Effector memory CD8-positive, alpha-beta T cell (primary cell): Measurements from ENCODE around the gene TLE3.

ENCODE experiments used
- ATAC-seq: fragments of 150-1000 bp; cut with Tn5 transposase; replicated peaks from 2 replicates; pipeline ENCODE4 v1.10.0; 2021; ENCODE audit warnings: mild to moderate bottlenecking, moderate library complexity
- DNase-seq, 3 experiments: peaks; one replicate each; pipeline ENCODE4 v3.0.0; 2021
- H3K27ac Mint-ChIP-seq, 2 donors: one replicate each; pipeline ENCODE4 v1.8.0; 2022; ENCODE audit warnings: mild to moderate bottlenecking in 2 of 2, mixed read lengths in 2 of 2, moderate library complexity in 2 of 2
- H3K27me3 Mint-ChIP-seq, 2 donors: one replicate each; pipeline ENCODE4 v1.8.0; 2022; ENCODE audit warnings: mixed read lengths in 2 of 2
- H3K36me3 Mint-ChIP-seq: one replicate; pipeline ENCODE4 v1.8.0; 2022; ENCODE audit warnings: mild to moderate bottlenecking, moderate library complexity, mixed read lengths; ENCODE audit not compliant: insufficient read depth
- H3K4me1 Mint-ChIP-seq, 2 donors: one replicate each; pipeline ENCODE4 v1.8.0; 2022; ENCODE audit warnings: low read depth in 2 of 2, mixed read lengths in 2 of 2
- H3K4me3 Mint-ChIP-seq, 2 donors: one replicate each; pipeline ENCODE4 v1.8.0; 2022; ENCODE audit warnings: mild to moderate bottlenecking in 2 of 2, mixed read lengths in 2 of 2, moderate library complexity in 2 of 2
- H3K9me3 Mint-ChIP-seq, 2 donors: one replicate each; pipeline ENCODE4 v1.8.0; 2022; ENCODE audit warnings: mixed read lengths in 2 of 2

Gene TLE3

GRCh38 chr15:70080347-70080746, 17.4 kb downstream of the TLE3 start:
- Mint-ChIP-seq H3K36me3 (peaks cover 47% of the 10 kb centered on the region), H3K9me3 (no peaks in the 10 kb centered on the region), H3K4me1 (peaks cover 35 to 61% of the 10 kb centered on the region in 2 donors), H3K27me3 (no peaks in the 10 kb centered on the region), H3K27ac (no peak overlapping the region), H3K4me3 (no peak overlapping the region)
- no peak for DNase-seq
- no peak for ATAC-seq

- H3K9me3 Mint-ChIP-seq: no peaks in the 10 kb centered on the region
- ATAC-seq (no peak), DNase-seq (no peak)
- no peaks in the 10 kb centered on the region for H3K27me3 Mint-ChIP-seq
- H3K4me3 Mint-ChIP-seq: no peak overlapping the region
- H3K36me3 Mint-ChIP-seq: peaks cover 51% of the 10 kb centered on the region
- H3K4me1 Mint-ChIP-seq: peaks cover 32 to 57% of the 10 kb centered on the region in 2 donors
- no peak overlapping the region for H3K27ac Mint-ChIP-seq
These were observed 17.8 kb downstream of the TLE3 start for GRCh38 chr15:70079888-70080287.

DNA sequence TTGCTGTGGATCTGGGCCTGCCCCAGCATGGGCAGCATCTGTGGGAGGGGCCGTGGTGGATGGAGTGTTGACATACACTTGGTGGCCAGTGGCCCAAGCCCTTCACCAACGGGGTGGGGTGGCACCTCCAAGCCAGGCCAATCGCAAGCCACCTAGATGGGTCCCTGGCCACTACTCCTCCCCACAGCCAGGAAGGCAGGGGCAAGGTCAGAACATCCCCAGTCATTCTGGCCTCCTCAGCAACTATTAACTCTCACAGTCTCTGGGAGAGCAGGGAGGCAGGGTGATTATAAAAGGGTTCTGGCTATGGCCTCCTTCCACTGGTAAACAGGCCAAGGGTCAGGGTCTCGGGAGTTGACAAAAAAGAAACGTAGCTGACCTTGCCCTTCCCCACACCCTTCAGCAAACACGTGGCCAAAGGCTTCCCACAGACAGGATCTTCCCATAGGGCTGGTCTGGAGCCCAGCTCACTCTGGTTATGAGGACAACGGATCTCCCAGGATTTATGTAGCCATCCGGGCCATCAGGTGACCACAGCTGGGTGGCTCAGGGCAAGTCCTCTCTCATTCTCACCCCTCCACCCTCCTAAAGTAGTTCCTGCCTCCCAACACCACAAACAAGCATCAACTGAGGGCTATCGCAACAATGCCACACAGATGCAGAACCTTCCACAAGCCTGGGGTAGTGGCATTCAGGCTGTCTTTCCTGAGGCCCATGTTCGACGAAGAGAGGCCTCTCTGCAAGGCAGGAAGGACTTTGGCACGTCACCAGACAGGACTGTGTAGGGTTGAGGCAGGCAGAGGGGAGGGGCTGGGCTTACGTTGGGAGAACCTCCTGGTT, 18.9 kb downstream of the TLE3 start:
- Mint-ChIP-seq H3K9me3 (no peaks in the 10 kb centered on the region), H3K4me1 (peaks cover 31 to 54% of the 10 kb centered on the region in 2 donors), H3K36me3 (peaks cover 58% of the 10 kb centered on the region), H3K4me3 (no peak overlapping the region), H3K27me3 (no peaks in the 10 kb centered on the region), H3K27ac (peak overlapping the region in 1 of 2 donors; percentile 23)
- ATAC-seq: no peak
- no peak for DNase-seq

- Mint-ChIP-seq H3K36me3 (peaks cover 62% of the 10 kb centered on the region), H3K9me3 (no peaks in the 10 kb centered on the region), H3K27ac (peak overlapping the region in 1 of 2 donors; percentile 87), H3K27me3 (no peaks in the 10 kb centered on the region), H3K4me1 (peaks cover 33 to 53% of the 10 kb centered on the region in 2 donors), H3K4me3 (no peak overlapping the region)
- DNase-seq (no peak), ATAC-seq (no peak)
These were observed 20.2 kb downstream of the TLE3 start for GRCh38 chr15:70077188-70078147.

GRCh38 chr15:70074380-70074779, 23.3 kb downstream of the TLE3 start:
- no peaks in the 10 kb centered on the region for H3K9me3 Mint-ChIP-seq

DNA sequence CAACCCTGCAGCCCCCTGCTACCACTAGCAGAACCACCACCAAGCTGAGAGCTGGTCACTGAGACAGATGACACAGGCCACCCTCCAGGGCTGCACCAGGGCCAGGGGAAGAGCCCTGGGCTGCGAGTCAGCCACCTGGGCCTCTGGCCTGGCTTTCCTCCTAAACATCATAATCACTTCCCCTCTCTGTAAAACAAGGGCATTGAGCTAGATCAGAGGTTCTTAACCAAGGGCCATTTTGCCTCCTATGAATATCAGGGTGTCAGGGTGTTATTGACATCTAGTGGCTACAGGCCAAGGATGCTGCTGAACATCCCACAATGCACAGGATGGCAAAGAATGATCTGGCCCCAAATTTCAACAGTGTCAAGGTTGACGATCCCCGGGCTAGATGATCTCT, 25.2 kb downstream of the TLE3 start:
- ATAC-seq: peak; percentile 12
- Mint-ChIP-seq H3K27me3 (no peaks in the 10 kb centered on the region), H3K4me3 (no peak overlapping the region), H3K4me1 (peaks cover 39 to 59% of the 10 kb centered on the region in 2 donors), H3K27ac (no peak overlapping the region), H3K36me3 (peaks cover 61% of the 10 kb centered on the region), H3K9me3 (no peaks in the 10 kb centered on the region)
- DNase-seq: no peak

More at GRCh38 chr15:70074380-70074779, 23.3 kb downstream of the TLE3 start:
- Mint-ChIP-seq H3K27me3 (no peaks in the 10 kb centered on the region), H3K4me3 (no peak overlapping the region), H3K27ac (peak overlapping the region in 1 of 2 donors; percentile 41), H3K4me1 (peaks cover 42 to 68% of the 10 kb centered on the region in 2 donors), H3K36me3 (peaks cover 55% of the 10 kb centered on the region)
- no peak for DNase-seq
- no peak for ATAC-seq

DNA sequence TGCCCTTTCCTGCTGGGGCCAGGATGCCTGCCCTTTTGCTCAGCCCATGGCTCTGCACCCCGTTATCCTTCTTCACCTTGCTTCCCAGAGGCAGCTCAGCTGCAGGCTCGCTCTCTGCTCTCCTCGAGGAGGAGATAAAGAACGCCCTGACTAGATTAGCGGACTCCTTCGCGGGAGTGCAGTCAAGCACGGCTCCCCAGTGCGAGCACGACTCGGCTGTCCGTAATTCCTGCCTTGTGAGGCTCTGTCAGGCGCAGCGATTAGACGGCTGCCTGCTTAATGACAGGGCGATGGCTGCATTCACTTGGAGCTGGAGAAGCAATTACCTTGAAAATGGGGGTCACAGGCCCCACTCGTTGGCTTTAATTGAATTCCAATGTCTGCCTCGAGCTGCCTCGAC, 25.9 kb downstream of the TLE3 start:
- Mint-ChIP-seq H3K4me3 (no peak overlapping the region), H3K9me3 (no peaks in the 10 kb centered on the region), H3K27ac (peak overlapping the region in 1 of 2 donors; percentile 59), H3K36me3 (peaks cover 68% of the 10 kb centered on the region), H3K4me1 (peaks cover 39 to 59% of the 10 kb centered on the region in 2 donors), H3K27me3 (no peaks in the 10 kb centered on the region)
- DNase-seq (no peak), ATAC-seq (no peak)

DNA sequence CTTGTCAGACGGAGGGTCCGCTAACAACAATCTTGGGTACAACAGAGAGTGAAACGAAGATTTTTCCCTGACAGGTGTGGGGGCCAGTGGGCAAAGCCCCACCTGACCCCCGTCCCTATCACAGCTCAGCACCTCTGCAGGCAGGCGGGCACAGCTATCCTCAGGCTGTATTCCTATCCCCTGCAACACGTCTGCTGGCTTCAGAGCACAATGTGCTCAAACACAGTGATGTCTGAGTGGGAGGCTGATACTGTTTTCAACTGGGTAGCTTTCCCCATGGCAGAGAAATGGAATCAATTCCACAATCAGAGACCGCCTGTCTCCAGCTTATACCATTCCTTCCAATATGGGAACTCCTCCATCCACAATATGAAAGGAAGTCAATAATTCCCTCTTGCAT, 28.0 kb downstream of the TLE3 start:
- H3K36me3 Mint-ChIP-seq: peaks cover 65% of the 10 kb centered on the region
- peaks cover 30 to 44% of the 10 kb centered on the region in 2 donors for H3K4me1 Mint-ChIP-seq
- H3K27ac Mint-ChIP-seq: no peak overlapping the region
- no peak overlapping the region for H3K4me3 Mint-ChIP-seq
- H3K9me3 Mint-ChIP-seq: no peaks in the 10 kb centered on the region
- no peaks in the 10 kb centered on the region for H3K27me3 Mint-ChIP-seq
- ATAC-seq (no peak), DNase-seq (no peak)

GRCh38 chr15:70068783-70069565, 28.7 kb downstream of the TLE3 start:
- Mint-ChIP-seq H3K4me3 (no peak overlapping the region), H3K27ac (no peak overlapping the region), H3K36me3 (peaks cover 64% of the 10 kb centered on the region), H3K4me1 (peaks cover 24 to 38% of the 10 kb centered on the region in 2 donors), H3K27me3 (no peaks in the 10 kb centered on the region), H3K9me3 (no peaks in the 10 kb centered on the region)
- DNase-seq (no peak), ATAC-seq (no peak)

- Mint-ChIP-seq H3K4me1 (peaks cover 16 to 25% of the 10 kb centered on the region in 2 donors), H3K4me3 (no peak overlapping the region), H3K27me3 (no peaks in the 10 kb centered on the region), H3K36me3 (peaks cover 70% of the 10 kb centered on the region), H3K27ac (no peak overlapping the region), H3K9me3 (no peaks in the 10 kb centered on the region)
- DNase-seq (no peak), ATAC-seq (no peak)
These were observed 30.0 kb downstream of the TLE3 start for GRCh38 chr15:70067681-70068080.

DNA sequence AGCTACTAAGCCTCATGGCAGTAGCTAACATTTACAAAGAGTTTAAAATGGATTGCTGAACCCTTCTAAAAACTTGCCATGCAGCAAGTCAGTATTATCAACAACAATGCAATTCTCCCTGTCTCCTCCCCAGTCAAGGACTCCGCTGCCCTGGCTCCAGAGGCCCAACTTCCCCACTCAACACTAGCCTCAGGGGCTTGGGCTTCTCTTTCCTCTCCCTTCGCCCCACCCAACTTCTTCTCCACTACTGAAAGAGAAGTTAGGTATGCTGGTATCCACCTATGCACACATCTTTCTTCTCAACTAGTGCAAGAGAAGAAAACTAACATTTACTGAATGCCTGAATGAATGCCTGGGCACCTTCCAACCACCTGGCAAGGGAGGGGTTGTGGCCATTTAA, 30.7 kb downstream of the TLE3 start:
- DNase-seq (no peak), ATAC-seq (no peak)
- H3K4me1 Mint-ChIP-seq: peaks cover 16 to 25% of the 10 kb centered on the region in 2 donors
- no peak overlapping the region for H3K4me3 Mint-ChIP-seq
- no peaks in the 10 kb centered on the region for H3K27me3 Mint-ChIP-seq
- peaks cover 68% of the 10 kb centered on the region for H3K36me3 Mint-ChIP-seq
- no peaks in the 10 kb centered on the region for H3K9me3 Mint-ChIP-seq
- no peak overlapping the region for H3K27ac Mint-ChIP-seq

- no peak overlapping the region for H3K27ac Mint-ChIP-seq
These were observed 31.3 kb downstream of the TLE3 start for GRCh38 chr15:70066447-70066846.

GRCh38 chr15:70066004-70066403, 31.7 kb downstream of the TLE3 start:
- peaks cover 67% of the 10 kb centered on the region for H3K36me3 Mint-ChIP-seq
- no peak overlapping the region for H3K27ac Mint-ChIP-seq
- DNase-seq: no peak
- ATAC-seq: no peak
- no peaks in the 10 kb centered on the region for H3K27me3 Mint-ChIP-seq
- no peaks in the 10 kb centered on the region for H3K9me3 Mint-ChIP-seq
- H3K4me1 Mint-ChIP-seq: peaks cover 13 to 24% of the 10 kb centered on the region in 2 donors
- H3K4me3 Mint-ChIP-seq: no peak overlapping the region

More at GRCh38 chr15:70066447-70066846, 31.3 kb downstream of the TLE3 start:
- ATAC-seq (no peak), DNase-seq (no peak)
- no peak overlapping the region for H3K4me3 Mint-ChIP-seq
- H3K4me1 Mint-ChIP-seq: peaks cover 16 to 25% of the 10 kb centered on the region in 2 donors
- no peaks in the 10 kb centered on the region for H3K27me3 Mint-ChIP-seq
- no peaks in the 10 kb centered on the region for H3K9me3 Mint-ChIP-seq
- peaks cover 68% of the 10 kb centered on the region for H3K36me3 Mint-ChIP-seq
